Breast epithelium (tissue), 3 donors: ENCODE data around the gene AKIP1.

Experiments used
- CTCF ChIP-seq, 3 donors: fragments of 450-650 bp; IDR thresholded peaks; one replicate each; pipeline ENCODE4 v1.5.1; 2016 to 2017; ENCODE audit warnings: antibody characterized with exemption in 3 of 3, mild to moderate bottlenecking in 3 of 3, moderate library complexity in 3 of 3
- POLR2AphosphoS5 ChIP-seq, 3 donors: sonication (generic); formaldehyde crosslinking; IDR thresholded peaks; one replicate each; pipeline ENCODE4 v1.6.1; 2017; ENCODE audit warnings: antibody characterized with exemption in 3 of 3

GRCh38 chr11:8910649-8911026 is 351 bp upstream of the AKIP1 start:
- no peak for TF ChIP-seq CTCF (IDR thresholded peaks at IDR 0.05)
- no peak for TF ChIP-seq POLR2AphosphoS5 (IDR thresholded peaks at IDR 0.05)
